Tibial nerve (tissue), 4 donors: Measurements from ENCODE around the gene UPK1B. TPM values are rescaled to one million over a fixed set of nuclear protein-coding genes. Genes with fewer than 3 reads are reported as not detected.

Experiments used
- DNase-seq, 2 donors: peaks; one replicate each; pipeline ENCODE4 v3.0.0-alpha.2; 2019; ENCODE audit warnings: low spot score in 2 of 2
- H3K27ac ChIP-seq, 4 donors: fragments of 200-600 bp; sonication (generic) in 3 of 4; one replicate each; pipeline ENCODE4 v1.5.1; 2017 to 2019; ENCODE audit warnings: mild to moderate bottlenecking in 1 of 4
- H3K27me3 ChIP-seq, 2 donors: fragments of 200-600 bp; sonication (generic) in 1 of 2; one replicate each; pipeline versions ENCODE4 v1.5.1 to v1.6.0; 2017 to 2019
- H3K36me3 ChIP-seq, 3 donors: fragments of 200-600 bp; sonication (generic); one replicate each; pipeline ENCODE4 v1.5.1; 2018 to 2019
- H3K4me1 ChIP-seq, 4 donors: fragments of 200-600 bp; sonication (generic) in 3 of 4; one replicate each; pipeline ENCODE4 v1.5.1; 2017 to 2019
- H3K4me3 ChIP-seq, 4 donors: fragments of 200-600 bp; sonication (generic) in 3 of 4; one replicate each; pipeline ENCODE4 v1.5.1; 2017 to 2019; ENCODE audit warnings: mild to moderate bottlenecking in 1 of 4, moderate library complexity in 1 of 4
- H3K9me3 ChIP-seq, 4 donors: fragments of 200-600 bp; sonication (generic) in 3 of 4; one replicate each; pipeline ENCODE4 v1.5.1; 2017 to 2019
- EP300 ChIP-seq, 2 donors: sonication (generic); formaldehyde crosslinking; IDR thresholded peaks; one replicate each; pipeline ENCODE4 v1.6.1; 2017; ENCODE audit warnings: antibody characterized with exemption in 2 of 2, mild to moderate bottlenecking in 1 of 2
- POLR2A ChIP-seq, 2 donors: fragments of 450-650 bp; IDR thresholded peaks; one replicate each; pipeline ENCODE4 v1.6.1; 2017; ENCODE audit warnings: antibody characterized with exemption in 2 of 2, mild to moderate bottlenecking in 2 of 2, moderate library complexity in 2 of 2
- WGBS, 2 donors: methylation state at CpG; one replicate each; pipeline ENCODE4 v1.1.5; 2018; 5-methylcytosine and 5-hydroxymethylcytosine counted together
- total RNA-seq, 4 donors: library from RNA; depleted of rRNA; stranded (reverse); fragments of >200 nt; gene quantifications; one replicate each; pipeline ENCODE4 v1.1.0, GENCODE V29; 2016
- TF ChIP-seq, protein P1 (sequence below), 5 experiments: fragments of 200-600 bp in 3 of 5; fragments of 450-650 bp in 2 of 5; sonication (generic) in 3 of 5; IDR thresholded peaks; one replicate each; pipeline ENCODE4 v1.5.1; 2016 to 2019; ENCODE audit warnings: antibody characterized with exemption in 5 of 5, mild to moderate bottlenecking in 3 of 5, moderate library complexity in 2 of 5

Gene UPK1B
- total RNA-seq, 4 donors from 2014 or later: not detected

DNA sequence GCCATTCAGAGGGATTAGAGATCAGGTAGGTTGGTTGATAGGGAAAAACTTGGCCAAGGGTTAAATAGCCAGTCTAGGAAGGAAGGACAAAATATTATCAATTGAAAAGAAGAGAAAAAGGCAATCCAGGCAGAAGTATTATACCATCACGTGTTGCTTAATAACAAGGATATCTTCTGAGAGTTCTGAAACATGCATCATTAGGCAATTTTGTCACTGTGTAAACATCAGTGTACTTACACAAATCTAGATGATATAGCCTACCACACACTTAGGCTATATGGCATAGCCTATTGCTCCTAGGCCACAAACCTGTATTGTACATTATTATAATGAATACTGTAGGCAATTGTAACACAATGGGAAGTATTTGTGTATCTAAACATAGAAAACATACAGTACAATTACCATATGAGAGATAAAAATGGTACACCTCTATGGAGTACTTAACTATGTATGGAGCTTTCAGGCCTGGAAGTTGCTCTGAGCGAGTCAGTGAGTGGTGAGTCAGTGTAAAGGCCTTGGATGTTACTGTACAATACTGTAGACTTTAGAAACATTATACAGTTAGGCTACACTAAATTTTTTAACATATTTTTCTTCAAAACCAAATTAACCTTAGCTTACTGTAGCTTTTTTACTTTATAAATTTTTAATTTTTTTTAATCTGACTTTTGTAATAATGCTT lies 24.8 kb upstream of the UPK1B start:
- no peak overlapping the region for H3K4me3 ChIP-seq
- no peak for TF ChIP-seq EP300 (IDR thresholded peaks at IDR 0.05)
- TF ChIP-seq POLR2A (IDR thresholded peaks at IDR 0.05): no peak
- TF ChIP-seq, protein P1, sequence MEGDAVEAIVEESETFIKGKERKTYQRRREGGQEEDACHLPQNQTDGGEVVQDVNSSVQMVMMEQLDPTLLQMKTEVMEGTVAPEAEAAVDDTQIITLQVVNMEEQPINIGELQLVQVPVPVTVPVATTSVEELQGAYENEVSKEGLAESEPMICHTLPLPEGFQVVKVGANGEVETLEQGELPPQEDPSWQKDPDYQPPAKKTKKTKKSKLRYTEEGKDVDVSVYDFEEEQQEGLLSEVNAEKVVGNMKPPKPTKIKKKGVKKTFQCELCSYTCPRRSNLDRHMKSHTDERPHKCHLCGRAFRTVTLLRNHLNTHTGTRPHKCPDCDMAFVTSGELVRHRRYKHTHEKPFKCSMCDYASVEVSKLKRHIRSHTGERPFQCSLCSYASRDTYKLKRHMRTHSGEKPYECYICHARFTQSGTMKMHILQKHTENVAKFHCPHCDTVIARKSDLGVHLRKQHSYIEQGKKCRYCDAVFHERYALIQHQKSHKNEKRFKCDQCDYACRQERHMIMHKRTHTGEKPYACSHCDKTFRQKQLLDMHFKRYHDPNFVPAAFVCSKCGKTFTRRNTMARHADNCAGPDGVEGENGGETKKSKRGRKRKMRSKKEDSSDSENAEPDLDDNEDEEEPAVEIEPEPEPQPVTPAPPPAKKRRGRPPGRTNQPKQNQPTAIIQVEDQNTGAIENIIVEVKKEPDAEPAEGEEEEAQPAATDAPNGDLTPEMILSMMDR (IDR thresholded peaks at IDR 0.05): no peak
- 86 to 92% methylated on average over 2 of the region's 2 CpGs for WGBS, 2 donors
- H3K27me3 ChIP-seq: no peaks in the 10 kb centered on the region
- no peak overlapping the region for H3K27ac ChIP-seq
- no peaks in the 10 kb centered on the region for H3K4me1 ChIP-seq
- DNase-seq: no peak
- H3K9me3 ChIP-seq: peaks cover 0 to 6% (median 0%) of the 10 kb centered on the region in 4 donors
- H3K36me3 ChIP-seq: no peaks in the 10 kb centered on the region

DNA sequence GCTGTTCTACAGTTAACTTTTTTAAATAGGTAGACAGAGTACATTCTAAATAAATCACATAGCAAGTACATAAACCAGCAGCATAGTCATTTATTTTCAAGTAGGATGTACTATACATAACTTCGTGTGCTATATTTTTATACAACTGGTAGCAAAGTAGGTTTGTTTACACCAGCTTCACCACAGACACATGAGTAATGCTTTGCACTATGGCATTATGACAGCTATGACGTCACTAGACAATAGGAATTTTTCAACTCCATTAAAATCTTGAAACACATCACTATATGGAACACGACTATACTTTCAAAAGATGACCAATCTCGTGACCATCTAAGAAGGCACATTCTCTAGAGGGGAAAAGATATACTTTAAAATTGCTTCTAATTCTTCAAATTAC lies 23.9 kb upstream of the UPK1B start:
- H3K4me1 ChIP-seq: no peaks in the 10 kb centered on the region
- 75 to 77% methylated on average over 4 of the region's 4 CpGs for WGBS, 2 donors
- peaks cover 0 to 15% (median 0%) of the 10 kb centered on the region in 4 donors for H3K9me3 ChIP-seq
- no peaks in the 10 kb centered on the region for H3K36me3 ChIP-seq
- H3K27me3 ChIP-seq: no peaks in the 10 kb centered on the region
- TF ChIP-seq EP300 (IDR thresholded peaks at IDR 0.05): no peak
- TF ChIP-seq, protein P1 (IDR thresholded peaks at IDR 0.05): no peak
- TF ChIP-seq POLR2A (IDR thresholded peaks at IDR 0.05): no peak
- DNase-seq: no peak
- no peak overlapping the region for H3K4me3 ChIP-seq
- no peak overlapping the region for H3K27ac ChIP-seq

DNA sequence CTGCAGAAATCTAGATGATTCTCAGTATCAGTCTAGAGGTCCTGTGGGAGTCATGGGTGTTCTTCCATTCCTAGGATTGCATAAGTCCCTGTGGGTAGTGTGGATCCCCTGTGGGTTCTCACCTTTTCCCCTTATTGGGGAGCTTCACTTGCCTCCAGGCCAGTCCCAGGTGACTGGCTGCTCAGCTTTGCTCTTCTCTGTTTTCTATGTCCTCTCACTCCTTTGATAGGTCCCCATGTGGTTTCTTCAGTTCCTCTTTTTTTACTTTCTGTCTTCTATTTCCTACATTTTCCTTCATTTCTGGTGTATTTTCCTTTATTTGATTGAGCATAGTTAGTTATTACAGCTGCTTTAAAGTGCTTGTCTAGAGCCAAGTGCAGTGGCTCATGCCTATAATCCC lies 16.5 kb upstream of the UPK1B start:
- TF ChIP-seq, protein P1 (IDR thresholded peaks at IDR 0.05): no peak
- TF ChIP-seq POLR2A (IDR thresholded peaks at IDR 0.05) (no peak), EP300 (IDR thresholded peaks at IDR 0.05) (no peak)
- H3K27me3 ChIP-seq: no peaks in the 10 kb centered on the region
- no peak for DNase-seq
- no peak overlapping the region for H3K4me3 ChIP-seq
- no peaks in the 10 kb centered on the region for H3K4me1 ChIP-seq
- H3K27ac ChIP-seq: no peak overlapping the region
- no peaks in the 10 kb centered on the region for H3K36me3 ChIP-seq
- H3K9me3 ChIP-seq: peaks cover 0 to 41% (median 0%) of the 10 kb centered on the region in 4 donors

DNA sequence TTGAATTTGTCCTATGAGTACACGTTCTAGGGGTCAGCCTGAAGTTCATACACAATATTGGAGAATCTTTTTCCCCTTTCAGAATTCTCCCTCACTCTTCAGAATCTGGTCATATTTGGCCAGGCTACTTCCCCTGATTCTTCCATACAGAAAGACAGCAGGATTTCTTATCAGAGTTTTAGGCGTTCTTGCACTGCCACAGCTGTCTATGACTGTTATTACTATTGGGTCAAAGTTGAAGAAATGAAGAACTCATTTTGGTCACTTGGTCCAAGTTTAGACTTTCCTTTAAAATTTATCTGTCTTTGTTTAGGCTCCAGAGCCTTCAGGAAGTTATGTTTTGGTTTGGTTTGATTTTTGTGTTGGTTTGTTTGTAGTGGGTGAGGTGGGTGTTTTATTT lies 15.4 kb upstream of the UPK1B start:
- H3K27ac ChIP-seq: no peak overlapping the region
- peaks cover 0 to 41% (median 0%) of the 10 kb centered on the region in 4 donors for H3K9me3 ChIP-seq
- H3K36me3 ChIP-seq: no peaks in the 10 kb centered on the region
- H3K4me1 ChIP-seq: no peaks in the 10 kb centered on the region
- WGBS, 2 donors: 67 to 78% methylated on average over 2 of the region's 2 CpGs
- no peak for DNase-seq
- TF ChIP-seq, protein P1 (IDR thresholded peaks at IDR 0.05): no peak
- no peak for TF ChIP-seq EP300 (IDR thresholded peaks at IDR 0.05)
- TF ChIP-seq POLR2A (IDR thresholded peaks at IDR 0.05): no peak
- H3K4me3 ChIP-seq: no peak overlapping the region
- no peaks in the 10 kb centered on the region for H3K27me3 ChIP-seq

DNA sequence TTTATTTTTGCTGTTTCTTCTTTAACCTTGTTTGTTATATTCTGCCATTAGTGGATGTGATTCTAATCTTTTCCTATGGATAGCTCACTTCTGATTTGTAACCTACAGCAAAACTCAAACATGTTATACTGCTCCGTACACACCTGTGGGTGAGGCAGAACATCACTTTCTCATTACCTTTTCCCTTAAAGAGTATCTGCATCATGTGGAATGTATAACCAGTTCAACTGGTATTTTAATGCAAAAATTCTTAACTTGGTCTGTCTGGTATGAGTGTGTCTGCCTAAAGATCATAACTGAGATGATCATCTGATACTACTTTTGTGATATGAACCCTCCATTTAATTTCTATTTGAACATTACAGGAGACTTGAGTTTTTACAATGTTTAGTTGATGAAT lies 13.0 kb upstream of the UPK1B start:
- no peak for TF ChIP-seq EP300 (IDR thresholded peaks at IDR 0.05)
- TF ChIP-seq POLR2A (IDR thresholded peaks at IDR 0.05): no peak
- TF ChIP-seq, protein P1 (IDR thresholded peaks at IDR 0.05): no peak
- Histone ChIP-seq H3K27me3 (no peaks in the 10 kb centered on the region), H3K27ac (no peak overlapping the region), H3K4me3 (no peak overlapping the region), H3K36me3 (no peaks in the 10 kb centered on the region), H3K9me3 (peaks cover 0 to 20% (median 0%) of the 10 kb centered on the region in 4 donors), H3K4me1 (no peaks in the 10 kb centered on the region)
- 92 to 93% methylated on average over 1 of the region's 1 CpG for WGBS, 2 donors
- no peak for DNase-seq
